ENCODE data around the gene MGLL.

The MGLL gene

DNA sequence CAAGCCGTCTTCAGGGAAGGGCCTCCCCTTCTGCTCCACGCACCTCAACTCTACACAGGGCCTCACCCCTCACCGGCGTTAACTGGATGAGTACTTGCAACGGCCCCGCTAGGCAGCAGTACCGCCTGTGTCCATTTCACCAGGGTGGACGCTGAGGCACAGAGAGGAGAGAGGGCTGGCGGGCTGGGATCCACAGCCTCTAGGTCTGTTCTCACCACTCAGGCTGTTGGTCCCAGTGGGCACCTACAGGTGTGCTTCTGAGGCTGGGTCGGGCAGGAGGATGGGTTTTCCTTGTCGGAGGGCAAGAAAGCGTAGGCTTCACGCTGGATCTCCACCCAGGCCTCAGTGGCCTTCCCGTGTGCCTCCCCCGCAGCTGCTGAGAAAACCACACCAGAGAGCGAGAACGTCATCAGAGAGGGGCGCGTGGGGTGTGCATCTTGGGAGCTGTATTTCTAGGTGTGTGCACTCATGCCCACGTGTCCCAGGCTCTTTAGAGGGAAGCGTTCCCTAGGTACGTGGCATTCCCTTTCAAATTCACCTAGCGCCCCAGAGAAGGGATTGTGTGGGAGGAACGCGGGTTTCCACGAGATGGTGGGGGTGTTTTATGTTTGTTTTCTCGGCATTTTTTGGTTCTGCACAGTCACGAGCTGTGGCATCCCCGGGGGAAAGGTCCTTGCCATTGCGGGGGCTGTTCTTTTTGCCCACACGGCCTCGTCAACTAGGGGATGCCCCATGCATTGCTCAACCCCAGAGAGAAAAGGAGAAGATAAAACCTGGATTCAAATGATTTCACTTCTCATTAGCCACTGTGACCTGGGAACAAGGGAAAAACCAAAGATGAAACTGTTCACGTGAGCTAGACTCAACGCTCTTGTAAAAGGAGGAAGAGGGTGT lies 67.7 kb downstream of the MGLL start:
- DNase-seq (ENCODE audit: low read depth), result no peak

DNA sequence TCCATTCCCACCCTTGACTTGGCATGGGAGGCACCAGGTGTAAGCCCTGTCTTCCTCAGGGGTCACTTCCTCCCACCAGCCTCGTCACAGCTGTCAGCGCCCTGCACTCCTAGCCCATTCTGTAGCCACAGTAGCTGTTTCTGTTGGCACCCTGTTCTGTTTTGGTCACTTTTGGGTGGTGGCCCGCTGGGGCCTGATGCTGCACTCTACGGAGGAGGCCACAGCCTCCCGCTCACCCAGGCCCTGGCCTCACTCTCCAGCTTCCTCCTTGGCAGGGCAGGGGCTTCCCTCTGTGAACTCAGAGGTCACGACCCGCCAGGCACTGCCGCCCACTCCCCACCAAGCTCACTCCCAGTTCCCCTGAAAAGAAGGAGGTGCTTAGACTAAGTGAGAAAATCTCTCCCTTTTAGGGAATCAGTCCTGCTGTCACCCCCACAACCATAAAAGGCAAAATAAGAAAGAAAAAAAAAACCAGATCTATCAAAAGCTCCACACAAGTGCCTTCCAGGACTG lies 68.4 kb downstream of the MGLL start:
- DNase-seq (ENCODE audit: low read depth), result no peak

DNA sequence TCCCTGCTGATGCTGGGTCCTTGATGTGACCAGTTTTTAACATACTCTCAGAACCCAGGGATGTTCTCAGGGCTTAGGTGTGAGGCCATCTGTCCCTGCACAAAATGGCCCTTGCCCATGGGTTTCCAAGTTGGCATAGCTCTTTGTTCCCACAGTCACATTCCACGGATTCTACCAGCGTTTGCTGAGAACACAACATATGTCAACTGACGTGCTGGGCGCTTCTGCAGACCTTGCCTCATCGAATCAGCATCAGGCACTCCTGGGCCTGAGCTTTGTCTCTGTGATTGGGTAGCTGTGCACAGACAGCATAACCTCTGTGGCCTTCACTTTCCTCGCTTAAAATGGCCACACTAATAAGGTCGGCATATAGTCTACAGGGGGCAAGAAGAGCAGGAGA lies 69.0 kb downstream of the MGLL start:
- DNase-seq (ENCODE audit: low read depth), result no peak

DNA sequence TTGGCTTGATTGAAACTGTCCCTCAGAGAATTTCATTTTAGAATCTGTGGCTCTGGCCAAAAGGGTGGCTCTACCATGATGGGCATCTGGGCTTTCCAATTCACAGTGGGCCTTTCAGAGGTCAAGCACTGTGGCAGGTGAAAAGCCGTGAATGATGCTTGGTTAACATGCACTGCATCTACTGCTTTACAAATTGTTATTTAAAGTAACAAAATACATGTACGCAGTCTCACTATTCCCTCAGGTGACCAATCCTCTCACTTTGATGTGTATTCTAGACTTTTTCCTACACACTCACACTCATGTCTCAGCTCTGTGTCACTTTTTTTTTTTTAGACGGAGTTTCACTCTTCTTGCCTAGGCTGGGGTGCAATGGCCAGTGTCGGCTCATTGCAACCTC lies 70.5 kb downstream of the MGLL start:
- DNase-seq (ENCODE audit: low read depth), result no peak

DNA sequence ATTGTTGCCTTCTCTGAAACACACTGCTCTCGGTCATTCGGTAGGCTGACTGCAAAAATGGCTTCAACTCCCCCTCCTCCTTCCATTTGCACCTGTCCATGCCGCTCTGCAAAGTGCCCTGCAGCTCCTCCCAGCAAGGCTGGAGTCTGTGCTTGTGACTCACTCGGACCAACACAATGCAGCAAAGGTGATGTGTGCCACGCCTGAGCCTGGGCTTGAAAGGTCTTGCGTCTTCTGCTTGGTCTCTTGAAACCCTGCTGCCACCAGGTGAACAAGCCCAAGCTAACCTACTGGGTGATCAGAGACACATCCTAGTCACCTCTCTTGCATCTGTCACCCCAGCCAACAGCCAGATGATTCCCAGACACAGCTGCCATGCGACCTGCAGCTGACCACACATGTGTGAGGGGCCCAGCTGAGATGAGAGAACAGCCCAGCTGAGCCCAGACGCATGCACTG lies 71.1 kb downstream of the MGLL start:
- no peak for DNase-seq (ENCODE audit: low read depth)

DNA sequence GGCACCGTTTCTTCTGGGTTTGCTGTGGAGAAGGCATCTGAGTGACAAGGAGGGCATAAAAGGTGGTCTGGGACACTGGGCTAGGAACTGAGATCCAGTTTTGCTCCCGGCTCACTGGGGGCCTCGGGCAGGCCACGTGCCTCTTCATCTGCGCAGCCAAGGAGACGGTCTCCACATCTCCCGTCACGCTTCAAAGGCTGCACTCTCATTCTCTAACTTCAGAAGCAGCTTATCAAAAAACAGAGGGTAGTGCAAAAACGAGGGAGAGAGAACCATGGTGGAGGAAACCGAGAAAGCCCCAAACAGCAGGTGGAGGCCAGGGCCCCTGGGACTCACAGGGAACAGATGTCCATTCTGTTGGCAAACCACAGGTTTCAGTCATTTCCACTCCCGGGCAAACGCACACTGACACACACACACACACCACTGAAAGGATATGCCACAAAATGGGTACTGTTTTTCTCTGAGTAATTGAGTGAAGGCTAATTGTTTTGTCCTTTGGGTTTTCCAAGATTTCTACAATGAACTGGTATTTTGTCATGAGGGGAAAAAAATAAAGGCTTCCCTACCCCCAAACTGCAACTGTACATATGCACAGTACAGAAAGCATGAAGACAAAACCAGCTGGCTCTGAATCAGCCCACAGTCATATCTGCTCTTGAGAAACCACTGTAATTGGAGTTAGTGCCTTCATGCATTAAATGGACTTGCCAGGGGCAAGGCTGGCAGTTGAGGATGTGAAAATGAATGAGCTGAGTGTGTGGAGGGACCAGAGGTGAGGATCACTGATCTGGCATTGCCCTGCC lies 71.9 kb downstream of the MGLL start:
- DNase-seq (ENCODE audit: low read depth), result no peak

DNA sequence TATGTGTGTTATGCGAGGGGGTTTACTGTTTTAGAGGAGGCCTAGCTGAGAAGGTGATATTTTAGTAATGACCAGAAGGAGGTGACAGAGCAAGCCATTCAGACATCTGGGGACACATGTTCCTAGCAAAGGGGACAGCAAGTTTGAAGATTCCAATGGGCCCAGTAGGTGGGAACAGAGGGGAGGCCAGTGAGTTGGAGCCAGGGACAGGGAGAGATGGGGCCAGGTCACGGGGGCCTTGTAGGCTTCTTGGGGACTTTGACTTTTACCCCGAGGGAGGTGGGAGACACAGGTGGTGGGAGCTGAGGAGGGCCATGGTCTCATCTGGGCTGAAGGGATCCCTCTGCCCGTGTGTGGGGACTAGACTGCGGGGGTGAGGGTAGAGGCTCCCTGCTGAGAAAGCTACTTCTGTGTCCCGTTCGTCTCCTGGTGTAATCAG lies 72.5 kb downstream of the MGLL start:
- no peak for DNase-seq (ENCODE audit: low read depth)

DNA sequence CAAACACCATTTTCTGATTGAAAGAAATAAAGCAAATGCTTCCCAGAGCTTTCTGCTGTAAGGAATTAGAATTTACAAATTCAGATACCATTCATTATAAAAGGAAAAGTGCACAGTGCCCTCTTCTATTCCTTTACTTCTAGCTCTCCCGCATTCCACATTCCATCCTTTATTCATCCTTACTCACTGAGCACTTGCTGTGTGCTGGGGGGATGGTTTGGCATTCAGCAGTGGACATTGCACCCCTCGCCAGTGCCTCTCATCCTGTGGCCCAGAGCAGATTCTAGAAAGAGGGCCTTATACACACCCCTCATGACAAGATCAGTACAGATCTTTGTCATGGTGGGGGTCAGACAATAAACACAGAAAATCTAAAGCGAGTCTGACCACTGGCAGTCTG lies 73.0 kb downstream of the MGLL start:
- DNase-seq (ENCODE audit: low read depth), result no peak

DNA sequence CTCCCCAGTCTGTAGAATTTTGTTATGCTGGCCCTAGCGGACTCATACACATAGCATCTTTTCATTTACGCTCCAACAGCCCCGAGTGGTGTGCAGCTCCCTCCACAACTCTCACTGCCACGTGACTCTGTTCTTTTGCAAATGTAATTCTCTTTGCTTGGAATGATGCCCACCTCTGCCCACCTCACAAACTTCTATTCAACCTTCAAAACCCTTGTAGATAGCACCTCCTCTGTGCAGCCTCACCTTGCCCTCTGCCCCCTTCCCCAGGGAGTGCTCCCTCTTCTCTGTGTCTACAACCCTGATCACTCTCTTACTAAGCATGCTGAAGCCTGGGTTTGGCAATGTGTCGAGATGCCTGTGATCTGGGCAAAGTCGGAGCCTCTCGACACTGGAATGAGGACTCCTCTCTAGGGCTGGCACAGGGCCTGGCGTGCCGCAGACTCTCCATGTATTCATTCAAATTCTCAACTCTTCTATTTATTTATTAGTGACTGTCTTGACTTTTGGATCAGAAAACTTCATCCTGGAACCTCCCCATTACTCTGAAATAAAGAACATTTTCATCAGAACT lies 73.5 kb downstream of the MGLL start:
- no peak for DNase-seq (ENCODE audit: low read depth)

DNA sequence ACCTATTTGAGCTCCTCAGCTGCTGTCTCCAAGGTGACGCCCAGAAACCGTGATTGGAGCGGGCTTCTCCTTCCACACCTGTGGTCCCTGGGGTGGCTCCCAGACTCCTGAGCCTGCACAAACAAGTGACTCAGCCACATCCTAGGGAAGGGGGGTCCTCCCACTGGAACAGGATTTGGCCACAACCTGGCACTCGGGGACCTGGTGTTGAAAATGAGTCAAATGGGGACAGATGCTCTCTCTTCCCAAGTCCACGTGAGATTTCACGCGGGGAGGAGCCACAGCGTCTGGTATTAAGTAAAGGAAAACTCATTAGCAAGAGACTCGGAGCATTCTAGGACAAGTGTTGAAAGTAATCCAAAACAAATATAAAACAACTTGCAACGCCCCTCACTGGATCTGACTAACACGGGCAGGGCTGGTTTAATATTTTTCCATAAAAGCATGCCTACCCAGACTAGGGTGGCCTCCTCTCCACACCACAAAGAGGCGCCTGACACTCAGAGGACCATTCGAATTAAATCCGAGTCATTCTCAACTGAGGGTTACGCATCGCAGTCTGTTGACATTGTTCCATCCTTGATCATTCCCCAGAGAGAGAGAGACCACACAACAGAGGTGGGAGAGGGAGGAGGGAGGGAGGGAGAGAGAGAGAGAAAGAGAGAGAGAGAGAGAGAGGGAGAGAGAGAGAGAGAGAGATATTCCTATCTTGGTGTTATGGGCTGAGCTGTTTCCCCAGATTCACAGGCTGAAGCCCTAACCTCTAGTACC lies 74.4 kb downstream of the MGLL start:
- no peak for DNase-seq (ENCODE audit: low read depth)

DNA sequence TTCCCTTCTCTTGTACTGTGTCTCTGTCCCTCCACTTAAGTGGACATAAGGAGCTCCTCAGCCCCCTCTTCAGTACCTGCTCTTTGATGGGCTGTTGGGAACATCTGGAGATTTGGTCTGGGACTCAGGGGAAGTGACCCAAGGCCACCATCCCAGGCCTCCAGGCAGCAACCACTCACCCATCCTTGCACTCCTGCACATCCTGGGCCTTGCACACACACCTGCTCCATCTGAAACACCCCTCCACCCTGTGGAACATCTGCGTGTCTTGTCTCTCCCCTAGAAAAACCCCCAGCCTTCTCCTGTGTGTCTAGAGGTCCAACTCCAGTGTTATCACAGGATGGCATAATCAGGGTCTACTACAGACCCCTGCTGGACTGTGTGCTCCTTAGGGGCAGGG lies 75.2 kb downstream of the MGLL start:
- no peak for DNase-seq (ENCODE audit: low read depth)

DNA sequence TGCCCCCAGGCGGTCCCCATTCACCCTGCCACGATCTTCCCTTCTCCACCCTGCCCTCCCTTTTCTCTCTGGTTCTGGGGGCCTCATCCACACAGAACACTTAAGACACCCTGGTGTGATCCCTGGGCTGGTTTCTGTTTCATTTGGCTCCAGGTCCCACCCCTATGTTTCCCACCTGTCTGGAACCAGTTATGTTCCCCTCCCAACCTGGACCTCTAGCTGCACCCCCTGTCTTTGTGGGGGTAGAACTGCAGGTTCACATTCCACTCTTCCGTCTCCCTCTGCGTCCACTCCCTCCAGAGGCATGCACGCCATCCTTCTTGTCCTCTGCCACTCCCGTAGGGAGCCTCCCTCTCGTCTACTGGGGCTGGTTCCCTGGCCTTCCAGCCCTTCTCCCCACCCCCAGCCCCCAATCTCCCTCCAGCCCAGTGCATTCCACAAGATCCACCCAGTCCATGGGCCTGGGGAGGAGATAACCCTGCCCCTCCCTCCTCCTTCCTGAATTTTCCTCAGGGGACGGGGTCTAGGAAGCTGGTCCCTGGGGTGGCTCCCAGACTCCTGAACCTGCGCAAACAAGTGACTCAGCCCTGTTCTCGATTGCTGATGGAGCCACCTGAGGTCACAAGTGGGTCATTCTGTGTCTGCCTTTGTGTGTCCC lies 75.8 kb downstream of the MGLL start:
- DNase-seq (ENCODE audit: low read depth), result no peak

DNA sequence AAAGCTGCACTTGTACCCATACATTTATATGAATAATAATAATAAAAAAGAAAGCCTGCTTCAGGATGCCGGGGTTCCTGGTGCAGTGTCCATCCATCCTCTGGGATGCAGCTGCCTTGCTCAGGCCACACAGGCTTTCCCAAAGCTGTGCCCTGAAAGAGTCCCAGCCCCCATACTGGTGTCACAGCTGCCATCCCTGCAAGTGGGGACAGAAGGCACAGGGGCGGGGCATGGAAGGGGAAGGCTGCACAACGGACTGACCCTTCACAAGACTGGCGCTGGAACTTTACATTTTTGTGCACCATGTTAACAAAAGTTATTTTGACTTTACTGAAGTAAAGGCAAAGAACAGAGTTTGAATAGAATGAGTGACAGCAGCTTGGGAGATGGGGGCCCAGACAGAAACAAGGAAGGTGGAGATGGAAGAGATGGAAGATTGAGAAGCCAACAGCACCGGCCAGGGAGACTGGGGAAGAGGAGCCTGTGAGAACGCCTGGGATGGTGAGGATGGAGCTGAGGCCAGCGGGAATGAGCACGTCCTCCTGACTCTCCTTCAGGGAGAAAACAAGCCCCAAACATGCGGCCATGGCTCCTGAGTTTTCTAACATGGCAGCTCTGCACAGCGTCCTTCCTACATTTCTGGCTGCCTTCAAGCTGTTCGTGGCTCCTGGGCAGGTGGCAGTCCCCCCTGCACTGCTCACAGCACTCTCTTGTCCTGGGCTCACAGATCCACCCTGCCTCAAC lies 76.5 kb downstream of the MGLL start:
- DNase-seq (ENCODE audit: low read depth), result no peak

DNA sequence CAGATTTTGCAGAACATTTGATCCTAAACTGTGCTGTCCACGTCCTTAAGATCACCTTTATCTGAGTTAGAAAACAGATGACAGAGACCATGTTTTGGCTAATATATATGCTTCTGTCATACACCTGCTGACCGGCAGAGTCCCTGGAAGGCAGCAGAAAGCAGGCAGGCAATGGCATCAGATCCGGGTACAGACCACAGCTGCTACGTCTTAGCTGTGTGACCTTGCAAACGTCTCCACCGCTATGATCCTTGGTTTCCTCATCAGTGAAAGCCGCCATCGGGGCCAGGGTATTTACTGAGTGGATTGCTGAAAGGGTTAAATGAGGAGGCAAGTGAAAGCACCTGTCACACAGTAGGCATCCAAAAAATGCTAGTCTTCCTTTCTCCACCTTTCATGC lies 77.4 kb downstream of the MGLL start:
- no peak for DNase-seq (ENCODE audit: low read depth)

DNA sequence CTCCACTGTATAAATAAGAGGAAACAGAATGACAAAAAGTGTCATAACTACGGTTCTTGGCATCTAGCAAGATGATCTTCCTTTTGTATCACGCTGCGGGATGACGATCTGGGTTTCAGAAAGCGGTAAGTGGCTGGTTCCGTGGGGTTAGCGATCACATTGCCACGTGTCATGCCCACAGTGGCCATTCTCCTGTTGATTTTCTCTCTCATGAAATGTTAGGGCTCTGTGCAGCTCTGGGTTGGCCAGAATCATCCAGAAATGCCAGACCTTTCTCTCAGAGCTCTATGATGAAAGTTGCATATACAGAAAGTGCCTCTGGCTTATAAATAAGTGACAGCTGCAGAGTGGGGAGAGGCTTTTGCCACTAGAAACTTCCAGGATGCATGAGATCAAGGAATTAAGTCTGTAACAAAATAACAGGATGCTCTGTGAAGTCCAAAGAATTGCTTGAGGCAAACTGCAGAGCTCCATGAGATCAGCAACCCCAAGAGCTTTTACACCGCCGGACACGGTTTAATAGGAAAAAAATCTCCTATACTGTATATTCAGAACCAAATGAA lies 78.0 kb downstream of the MGLL start:
- DNase-seq (ENCODE audit: low read depth), result no peak

DNA sequence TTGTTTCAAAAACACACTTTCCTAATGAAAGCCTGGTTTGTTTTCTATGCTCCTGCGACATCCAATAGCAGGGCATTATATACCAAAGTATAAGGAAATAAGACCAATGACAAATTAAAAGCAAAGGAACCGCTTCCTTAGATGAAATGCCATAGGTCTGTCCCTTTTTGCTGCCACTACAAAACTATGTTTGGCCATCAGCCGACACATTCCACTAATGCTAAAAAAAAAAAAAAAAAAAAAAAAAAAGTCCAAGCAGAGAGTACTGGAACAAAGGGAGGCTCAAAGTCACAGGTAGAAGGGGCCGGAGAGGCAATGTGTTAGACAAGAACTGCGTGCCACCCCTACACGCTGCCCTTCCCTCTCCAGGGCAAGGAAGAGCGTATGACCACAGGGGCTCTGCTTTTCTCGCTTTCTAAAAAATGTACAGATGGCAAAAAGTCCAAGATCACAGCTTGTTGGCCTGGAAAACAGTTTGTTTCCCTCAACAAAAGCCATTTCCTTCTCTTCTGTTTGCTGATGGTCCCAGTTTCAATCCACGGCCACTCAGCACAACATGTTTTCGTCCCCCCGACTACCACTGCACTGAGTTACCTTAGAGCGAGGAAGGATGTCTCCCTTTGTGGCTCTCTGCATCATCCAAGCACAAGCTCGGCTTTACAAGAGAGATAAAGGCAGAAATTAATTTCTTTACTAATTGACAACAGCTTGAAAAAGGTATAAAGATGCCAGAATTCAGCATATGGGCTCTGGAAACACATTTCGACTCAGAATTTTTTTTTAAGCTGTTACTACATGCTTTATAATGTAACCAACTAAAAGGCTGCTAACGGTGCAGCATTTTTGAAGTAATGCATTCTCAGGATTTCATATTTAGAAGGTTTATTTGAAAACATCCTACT lies 78.7 kb downstream of the MGLL start:
- no peak for DNase-seq (ENCODE audit: low read depth)

DNA sequence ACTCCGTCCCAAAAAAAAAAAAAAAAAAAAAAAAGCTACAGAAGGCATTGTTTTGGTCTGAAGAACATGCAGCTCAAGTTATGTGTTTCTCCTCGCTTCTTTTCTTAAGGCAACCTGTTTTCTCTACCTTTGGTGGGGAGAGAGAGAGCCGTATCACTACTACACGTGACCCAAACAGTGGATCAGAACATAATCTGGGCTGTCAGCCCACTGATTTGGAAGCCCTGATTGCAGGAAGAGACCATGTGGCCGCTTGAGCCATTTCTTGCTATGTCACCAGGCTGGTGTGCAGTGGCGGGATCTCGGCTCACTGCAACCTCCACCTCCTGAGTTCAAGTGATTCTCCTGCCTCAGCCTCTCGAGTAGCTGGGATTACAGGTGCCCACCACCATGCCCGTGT lies 79.7 kb downstream of the MGLL start:
- DNase-seq (ENCODE audit: low read depth), result no peak

DNA sequence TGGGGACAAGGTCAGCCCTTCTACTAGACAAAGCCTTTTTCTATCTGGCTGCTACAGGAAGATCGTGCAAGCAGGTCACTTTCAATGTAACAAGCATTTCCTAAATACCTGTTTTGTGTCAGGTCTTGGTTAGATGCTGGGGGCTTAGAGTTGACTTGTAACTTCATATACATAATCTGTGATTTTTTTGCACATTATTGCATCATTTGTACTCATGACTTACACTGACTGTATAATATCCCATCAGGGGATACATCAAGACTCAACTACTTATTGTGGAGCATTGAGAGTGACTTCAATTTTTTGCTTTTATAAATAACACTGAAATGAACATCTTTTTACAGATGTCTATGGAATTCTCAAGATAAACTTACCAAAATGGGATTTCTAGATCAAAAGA lies 80.6 kb downstream of the MGLL start:
- no peak for DNase-seq (ENCODE audit: low read depth)

DNA sequence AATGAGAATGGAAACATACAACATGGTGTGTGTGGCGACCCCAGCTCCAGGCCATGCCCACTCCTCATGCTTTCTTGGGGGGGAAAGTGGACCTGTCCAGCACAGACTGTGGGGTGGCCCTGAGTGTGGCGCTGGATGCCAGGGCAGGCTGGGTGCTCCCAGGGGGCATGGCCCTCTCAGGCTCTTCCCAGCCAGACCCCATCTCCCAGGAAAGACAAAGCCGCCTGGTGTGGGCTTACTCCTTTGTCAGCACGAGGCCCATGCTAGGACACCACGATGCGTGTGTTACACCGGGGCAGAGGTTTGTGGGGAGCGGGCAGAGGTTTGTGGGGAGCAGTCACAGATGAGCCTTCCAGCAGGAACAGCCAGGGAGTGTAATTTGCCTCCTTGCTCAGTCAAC lies 81.1 kb downstream of the MGLL start:
- DNase-seq (ENCODE audit: low read depth), result no peak

All from stimulated activated CD8-positive, alpha-beta memory T cell treated with anti-CD3 and anti-CD28 coated beads, Interleukin-15, amount 100 ng/mL, for 24 hours (primary cell).